GM21526 (cell line): Measurements from ENCODE around the gene TES.
"Not testable (repeated sequence)": the region's sequence is repeated elsewhere in the genome, so short reads cannot be mapped to it uniquely, and the experiment has no call there.

Source experiments
- ATAC-seq: cut with Tn5 transposase; IDR thresholded peaks from one replicate; pipeline ENCODE4 v1.9.1; 2021; ENCODE audit warnings: moderate library complexity; ENCODE audit not compliant: unreplicated experiment, low FRiP score

The TES gene, protein sequence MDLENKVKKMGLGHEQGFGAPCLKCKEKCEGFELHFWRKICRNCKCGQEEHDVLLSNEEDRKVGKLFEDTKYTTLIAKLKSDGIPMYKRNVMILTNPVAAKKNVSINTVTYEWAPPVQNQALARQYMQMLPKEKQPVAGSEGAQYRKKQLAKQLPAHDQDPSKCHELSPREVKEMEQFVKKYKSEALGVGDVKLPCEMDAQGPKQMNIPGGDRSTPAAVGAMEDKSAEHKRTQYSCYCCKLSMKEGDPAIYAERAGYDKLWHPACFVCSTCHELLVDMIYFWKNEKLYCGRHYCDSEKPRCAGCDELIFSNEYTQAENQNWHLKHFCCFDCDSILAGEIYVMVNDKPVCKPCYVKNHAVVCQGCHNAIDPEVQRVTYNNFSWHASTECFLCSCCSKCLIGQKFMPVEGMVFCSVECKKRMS

DNA sequence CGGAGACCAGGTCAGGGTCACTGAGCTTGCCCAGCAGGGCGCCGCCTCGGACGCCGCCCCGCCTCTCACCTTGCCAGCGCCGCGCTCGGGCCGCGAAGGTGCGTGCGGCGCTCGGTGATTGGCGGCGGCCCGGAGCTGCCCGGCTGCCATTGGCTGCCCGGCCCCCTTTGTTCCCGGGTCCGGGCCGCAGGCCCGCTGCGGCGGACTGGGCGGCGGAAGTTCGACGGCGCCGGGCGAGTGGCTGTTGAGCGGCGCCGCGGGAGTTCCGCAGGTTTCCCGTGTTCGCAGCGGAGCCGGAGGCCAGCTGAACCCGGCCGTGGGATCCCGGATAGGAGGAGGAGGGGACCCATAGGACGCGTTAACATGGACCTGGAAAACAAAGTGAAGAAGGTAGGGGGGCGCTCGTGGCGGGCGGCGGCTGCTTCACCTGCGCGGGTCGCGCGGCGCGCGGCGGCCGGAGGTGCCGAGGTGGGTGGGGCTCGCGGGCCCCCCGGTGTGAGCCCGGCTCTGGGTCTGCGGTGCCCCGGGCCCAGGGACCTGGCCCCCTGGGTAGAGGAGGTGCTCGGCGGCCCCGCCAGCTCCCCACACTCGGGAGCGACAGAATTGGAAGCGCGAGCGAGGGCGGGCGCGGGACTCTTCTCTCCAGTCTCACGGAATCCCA lies at the start of gene TES:
Gene TES (plus strand): TSS at position 195 of the 661 bp plus-strand sequence. CDS start 169 bp downstream, at position 364.
- peak; percentile 90 for ATAC-seq

DNA sequence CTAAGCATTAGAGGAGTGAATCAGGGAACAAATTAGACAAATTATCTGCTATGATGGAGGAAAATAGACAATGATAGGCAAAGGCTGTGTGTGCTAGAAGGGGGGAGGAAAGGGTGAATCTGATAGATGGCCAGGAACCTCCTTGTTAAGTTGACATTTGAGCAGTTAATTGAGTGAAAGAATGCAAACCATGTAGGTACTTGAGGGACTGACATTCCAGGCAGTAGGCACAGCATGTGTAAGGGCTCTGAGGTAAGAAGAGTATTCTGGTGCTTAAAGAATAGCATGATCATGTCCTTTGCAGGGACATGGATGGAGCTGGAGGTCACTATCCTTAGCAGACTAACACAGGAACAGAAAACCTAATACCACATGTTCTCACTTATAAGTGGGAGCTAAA lies 48.6 kb upstream of the TES start:
- no peak for ATAC-seq

DNA sequence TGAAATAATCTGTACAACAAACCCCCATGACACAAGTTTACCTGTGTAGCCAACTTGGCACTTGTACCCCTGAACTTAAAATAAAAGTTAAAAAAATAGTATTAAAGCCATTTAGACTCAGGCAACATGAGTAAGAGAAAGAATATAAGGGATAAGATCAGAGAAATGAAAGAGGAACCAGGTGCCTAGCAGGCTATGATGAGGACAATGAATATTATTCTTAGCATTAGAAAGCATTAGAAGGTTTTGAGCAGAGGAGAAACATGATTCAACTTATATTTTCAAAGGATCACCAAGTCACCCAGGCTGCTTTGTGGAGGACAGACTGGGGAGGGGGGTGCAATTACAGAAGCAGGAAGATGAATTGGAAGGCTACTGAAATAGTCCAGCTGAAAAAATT lies 48.1 kb upstream of the TES start:
- ATAC-seq: peak; percentile 44

DNA sequence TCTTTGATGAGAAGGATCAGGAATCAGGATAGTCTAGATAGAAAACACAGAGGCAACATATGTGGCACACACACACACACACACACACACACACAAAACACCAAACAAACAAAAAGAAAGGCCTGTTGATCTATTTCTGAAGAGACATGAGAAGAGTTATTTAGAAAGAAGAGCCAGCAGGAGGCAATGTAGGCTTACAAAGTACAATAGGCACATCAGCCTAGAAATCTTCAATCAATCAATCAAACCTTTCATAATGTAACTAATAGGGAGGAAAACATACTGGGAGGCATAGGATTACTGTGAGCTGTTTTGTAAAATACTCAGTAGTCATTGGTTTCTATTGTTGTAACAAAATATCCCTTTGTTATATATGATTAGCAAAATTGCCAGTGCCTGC lies 47.3 kb upstream of the TES start:
- ATAC-seq: no peak

DNA sequence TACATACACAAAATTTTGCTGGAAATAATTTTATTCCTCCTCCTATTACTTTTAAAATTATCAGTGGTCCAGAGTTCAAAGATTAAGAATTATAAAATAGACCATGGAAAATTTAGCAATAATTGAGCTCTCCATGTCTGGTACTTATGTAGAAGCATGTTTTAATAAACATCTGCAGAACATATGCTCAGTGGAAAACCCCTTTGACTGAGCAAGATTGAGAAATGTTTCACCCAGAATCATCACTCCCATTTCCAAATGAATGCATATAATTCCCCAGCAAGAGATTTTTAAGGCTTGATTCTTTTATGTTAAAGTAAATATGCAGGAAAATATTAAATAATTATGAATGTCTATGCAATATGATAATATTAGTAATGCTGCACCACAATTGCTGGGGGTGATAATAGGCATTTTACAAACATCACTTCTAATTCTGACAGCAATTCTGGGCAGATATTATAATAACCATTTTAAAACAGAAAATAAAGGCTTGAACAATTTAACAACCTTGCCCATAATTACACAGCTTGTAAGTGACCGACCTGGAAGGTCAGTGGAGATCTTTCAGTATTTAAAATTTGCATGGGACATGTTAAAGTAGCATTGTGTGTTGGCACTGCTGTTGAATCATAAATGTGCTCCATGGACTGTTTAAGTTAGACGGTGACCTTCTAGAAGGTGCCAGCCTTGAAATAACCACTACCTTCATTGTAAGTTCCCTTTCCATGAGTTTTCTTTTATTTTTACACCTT lies 45.6 kb upstream of the TES start:
- no peak for ATAC-seq

DNA sequence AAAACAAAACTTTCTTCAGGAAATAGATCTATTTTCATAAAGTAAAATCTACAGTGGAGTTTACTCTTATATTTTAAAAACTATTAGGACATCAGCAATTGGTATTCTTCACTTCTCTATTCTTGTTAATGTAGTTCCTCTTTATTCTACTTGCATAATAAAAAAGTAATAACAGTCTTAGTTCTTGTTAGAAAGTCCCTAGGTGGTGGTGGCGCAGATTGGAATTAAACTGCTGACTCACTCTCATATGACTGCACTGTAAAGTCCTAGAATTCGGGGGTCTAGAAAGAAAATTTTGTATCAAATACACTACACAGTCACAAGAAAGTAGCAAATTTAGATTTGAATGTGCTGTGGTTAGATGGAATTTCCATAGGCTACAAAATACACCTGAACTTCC lies 44.6 kb upstream of the TES start:
- peak; percentile 57 for ATAC-seq

DNA sequence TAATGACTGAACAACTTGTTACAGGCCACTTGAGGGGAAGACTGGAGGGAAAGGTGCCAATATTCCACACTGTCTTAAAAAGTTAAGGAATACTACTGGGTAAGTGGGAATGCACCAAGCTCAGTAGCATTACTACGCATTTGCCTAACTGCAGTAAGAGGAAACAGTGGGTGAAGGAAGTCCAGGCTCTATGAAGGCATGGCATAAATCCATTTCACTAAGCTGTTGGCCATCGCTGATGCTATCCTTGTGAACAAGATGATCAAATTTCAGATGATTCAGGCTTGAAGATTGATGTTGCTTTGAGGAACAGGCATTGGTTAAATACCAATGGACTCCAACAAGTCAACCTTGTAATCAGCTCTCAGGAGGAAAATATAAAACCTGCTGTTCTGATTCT lies 44.2 kb upstream of the TES start:
- ATAC-seq: no peak

DNA sequence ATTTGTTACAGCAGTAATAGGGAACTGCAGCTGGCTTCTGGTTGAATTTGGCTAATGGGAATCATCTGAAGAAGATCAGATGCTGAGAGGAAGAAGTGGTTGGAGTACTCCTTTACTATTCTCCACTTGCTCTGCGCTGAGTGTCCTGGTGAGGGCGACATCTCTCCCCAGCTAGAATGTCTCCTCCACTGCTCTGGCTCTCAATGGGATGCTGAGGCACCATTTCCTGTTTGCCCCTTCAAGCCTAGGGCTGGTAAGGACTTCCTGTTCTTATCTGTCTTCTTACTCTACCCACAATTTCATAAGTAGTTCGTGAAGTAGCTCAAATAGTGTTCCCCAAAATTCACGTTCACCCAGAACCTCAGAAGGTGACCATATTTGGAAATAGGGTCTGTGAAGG lies 43.2 kb upstream of the TES start:
- no peak for ATAC-seq

DNA sequence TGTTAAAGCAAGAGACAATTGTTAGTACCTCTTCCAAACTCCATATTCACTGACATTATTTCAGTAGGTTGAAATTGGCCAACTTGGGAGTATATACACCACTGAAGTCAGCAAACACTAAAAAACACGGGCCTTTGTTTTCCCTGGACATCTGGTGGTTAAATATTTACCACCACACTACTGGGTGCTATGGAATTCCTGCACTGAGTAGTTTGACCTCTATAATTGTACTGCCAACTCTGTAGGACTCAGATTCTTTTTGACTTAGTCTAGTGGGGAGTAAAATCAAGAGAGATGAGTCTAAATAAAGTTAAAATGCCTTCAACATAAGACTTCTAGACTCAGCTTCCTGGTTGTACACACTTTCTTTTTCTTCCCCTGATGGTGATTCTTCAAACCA lies 41.3 kb upstream of the TES start:
- ATAC-seq: no peak

DNA sequence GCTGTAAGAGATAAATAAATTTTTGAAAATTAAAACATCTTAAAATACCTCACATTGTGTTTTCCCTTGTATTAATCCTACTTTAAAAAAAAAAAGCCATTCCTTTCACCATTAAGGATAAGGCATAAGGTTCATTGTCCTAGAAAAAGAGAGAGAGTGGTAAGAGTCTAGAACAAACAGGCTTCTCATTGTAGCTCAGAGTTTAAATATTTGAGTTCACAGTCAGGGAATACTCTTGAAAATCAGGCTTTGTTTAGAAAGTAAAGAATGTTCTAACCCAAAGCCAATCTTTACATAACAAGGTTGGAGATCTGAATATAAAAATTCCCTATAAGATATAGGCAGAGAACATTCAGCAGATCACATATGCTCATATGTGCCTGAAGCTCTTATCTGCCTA lies 40.2 kb upstream of the TES start:
- ATAC-seq: no peak

DNA sequence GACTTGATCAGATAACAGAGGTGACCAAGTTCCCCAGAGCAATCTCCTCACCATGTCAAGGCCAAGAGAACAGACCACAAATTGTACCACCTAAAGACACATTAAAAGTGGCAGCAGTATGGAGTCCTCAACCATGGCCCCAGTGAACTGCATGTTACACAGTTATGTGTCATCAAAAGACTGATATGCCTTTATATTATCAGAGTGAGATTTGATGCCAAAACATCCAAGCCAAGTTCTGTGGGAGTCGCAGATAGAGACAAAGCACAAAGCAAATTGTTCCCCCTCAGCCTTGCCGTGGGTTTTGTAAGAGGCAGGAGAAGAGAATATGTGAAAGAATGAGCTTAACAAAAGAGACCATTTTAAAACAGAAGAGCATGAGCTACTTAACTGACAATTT lies 39.2 kb upstream of the TES start:
- ATAC-seq: no peak

DNA sequence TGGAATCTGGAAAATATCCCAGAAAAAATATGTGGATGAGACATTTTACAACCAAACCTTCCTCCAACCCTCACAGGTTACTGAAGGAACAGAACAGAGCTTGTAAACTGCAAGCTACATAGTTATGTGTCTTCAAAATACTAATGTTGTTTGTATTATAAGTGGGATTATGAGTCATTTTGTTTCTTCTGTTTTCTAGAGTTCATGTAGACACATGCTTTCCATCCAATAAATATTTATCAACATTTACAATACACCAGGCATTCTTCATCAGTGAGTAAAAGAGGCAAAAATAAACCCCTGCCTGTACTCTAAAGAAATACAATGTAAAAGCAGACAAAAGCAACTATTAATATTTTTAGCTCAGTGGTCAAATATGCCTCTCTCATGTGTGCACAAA lies 38.0 kb upstream of the TES start:
- no peak for ATAC-seq

DNA sequence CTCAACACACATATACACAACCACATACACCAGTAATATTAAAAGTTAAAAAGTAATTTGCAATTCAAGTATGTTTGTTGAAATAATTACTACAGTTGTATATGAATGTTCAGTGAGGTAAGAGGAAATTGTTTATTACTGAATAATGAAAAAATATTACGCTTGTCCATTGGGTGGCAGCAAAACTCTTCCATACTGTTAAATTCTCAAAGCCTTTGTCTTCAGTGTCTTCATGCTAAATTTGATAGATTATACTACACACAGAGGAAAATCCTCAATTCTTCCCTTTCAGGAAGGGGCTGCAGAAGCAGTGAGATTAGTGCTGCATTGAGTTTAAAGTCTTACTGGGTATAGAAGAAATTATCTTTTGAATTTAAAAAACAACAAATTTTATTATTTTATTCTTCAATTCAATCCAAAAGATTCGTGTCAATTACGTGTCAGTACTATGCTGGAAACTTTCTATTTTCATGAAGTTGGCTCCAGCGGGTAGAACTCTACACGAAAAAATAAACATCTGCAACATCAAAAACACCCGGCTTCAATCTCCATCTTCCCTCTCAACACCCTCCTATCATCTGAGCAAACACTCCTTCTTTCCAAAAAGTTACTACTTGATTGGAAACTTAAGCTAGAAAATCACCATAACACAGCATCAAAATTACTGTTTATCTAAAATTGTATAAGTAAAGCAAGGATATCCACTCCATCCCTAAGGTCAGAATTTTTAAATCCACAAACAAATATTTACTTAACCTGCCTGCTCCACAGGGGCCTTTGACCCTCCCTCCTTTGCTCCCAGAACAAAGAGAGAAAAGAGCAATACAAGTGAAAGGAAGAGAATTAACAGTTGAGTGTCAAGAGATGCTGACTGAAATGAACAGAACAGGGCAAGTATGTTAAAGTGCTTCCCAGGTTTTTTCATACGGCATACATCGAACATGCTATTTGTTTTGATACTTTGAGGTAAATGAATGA lies 37.0 kb upstream of the TES start:
- no peak for ATAC-seq

DNA sequence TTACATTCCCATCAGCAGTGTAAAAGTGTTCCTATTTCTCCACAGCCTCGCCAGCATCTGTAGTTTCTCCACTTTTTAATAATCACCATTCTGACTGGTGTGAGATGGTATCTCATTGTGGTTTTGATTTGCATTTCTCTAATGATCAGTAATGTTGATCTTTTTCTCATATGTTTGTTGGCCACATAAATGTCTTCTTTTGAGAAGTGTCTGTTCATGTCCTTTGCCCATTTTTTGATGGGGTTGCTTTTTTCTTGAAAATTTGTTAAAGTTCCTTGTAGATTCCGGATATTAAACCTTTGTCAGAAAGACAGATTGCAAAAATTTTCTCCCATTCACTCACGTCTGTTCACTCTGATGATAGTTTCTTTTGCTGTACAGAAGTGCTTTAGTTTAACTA lies 35.2 kb upstream of the TES start:
- not testable (repeated sequence) for ATAC-seq

DNA sequence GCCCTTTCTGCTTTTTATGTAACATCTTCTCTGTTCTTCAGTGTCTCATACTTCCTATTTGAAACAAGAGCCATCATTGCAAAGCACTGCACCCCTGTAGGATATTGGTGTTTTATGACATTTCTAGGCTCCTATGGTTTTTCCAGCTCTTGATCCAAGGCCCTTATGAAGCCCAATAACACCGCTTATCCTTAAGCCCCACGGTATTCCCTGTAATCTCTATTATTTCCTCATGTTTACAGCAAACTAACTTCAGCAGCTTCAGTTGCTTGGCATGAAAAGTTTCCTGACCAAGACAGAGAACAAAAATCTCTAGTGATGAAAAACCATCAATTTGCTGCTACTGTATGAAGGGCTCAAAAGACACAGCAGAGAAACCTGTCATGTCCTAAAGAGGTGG lies 34.1 kb upstream of the TES start:
- ATAC-seq: no peak

DNA sequence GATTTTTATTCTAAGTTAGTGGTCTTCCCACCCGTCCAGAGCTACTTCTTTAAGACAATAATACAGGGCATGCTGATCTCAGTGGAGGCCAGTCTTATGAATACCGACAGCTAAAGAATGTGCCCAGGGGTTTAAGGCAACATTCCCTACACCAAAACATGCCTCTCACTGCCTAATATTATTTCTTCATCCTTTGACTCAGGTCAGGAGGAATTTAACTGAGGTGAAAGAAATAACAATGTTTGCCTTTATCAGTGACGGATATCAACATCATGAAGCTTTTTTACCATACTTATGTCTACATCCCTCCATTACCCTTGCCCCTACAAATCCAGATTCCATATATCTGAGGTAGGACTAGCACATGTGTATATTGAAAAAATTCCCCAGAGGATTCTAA lies 33.3 kb upstream of the TES start:
- no peak for ATAC-seq

DNA sequence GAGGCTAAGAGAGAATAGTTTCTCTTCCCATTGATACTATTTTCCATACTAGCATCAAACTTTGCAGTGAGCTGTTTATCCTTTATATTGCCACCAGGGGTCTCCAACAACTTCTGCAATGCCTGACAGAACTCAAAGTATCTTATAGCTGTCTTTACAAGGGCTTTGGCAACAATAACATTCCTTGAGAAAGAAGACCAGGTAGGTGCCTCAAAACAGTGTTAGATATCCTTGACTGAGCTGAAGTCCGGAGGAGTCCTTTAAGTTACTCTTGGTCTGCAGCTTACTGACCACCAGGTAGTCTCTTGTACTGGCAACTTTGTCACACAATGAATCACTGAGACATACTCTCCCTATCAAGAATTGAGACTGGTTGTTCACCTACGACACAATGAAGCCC lies 30.0 kb upstream of the TES start:
- peak; percentile 82 for ATAC-seq

DNA sequence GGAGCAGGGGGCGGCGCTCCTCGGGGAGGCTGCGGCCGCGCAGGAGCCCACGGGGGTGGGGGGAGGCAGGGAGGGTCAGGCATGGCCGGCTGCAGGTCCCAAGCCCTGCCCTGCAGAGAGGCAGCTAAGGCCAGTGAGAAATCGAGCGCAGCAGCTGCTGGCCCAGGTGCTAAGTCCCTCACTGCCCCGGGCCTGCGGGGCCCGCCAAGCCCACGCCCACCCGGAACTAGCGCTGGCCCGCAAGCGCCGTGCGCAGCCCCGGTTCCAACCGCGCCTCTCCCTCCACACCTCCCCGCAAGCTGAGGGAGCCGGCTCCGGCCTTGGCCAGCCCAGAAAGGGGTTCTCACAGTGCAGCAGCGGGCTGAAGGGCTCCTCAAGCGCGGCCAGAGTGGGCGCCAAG lies 28.3 kb upstream of the TES start:
- no peak for ATAC-seq

DNA sequence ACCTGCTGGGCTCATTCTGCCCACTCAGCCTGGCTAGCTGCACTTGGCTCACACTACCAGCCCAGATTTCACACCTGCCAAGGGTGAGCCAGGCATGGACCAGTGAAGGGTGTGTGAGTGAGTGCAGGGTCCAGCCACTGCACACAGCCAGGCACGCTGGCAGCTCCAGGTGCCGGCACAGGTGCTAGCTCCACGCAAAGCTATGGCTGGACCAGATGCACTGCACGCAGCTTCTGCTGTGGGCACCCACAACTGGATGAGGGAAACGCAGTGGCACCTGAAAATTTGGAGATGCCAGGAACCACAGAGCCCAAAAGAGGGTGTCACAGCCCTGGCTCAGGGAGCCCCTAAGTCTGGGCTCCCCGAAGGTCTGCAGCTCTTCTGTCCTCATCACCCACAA lies 24.9 kb upstream of the TES start:
- no peak for ATAC-seq

DNA sequence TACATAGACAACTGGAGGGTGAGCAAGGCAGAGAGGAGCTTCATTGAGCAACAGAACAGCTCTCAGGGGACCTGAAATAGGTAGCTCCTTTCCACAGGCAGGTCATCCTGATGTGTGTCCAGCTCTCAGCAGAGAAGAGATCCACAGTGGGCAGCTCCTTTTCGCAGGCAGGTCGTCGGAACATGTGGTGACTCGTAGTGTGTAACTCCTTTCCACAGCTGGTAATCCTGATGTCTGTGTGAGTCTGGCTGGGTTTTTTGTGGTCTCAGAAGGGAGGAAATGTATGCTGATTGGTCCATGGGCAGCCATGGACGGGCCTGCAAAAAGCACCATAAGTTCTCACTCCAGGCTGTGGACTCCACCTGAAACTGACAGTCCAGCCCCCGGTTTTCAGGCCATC lies 24.4 kb upstream of the TES start:
- ATAC-seq: no peak
